Liver (tissue), 9 donors: Measurements from ENCODE around the gene UBAP2L. TPM values are rescaled to one million over a fixed set of nuclear protein-coding genes. Genes with fewer than 3 reads are reported as not detected.

Experiments used
- DNase-seq: peaks from one replicate; pipeline ENCODE4 v3.0.0-alpha.2; 2017; ENCODE audit warnings: low spot score
- H3K27ac ChIP-seq, 2 donors: one replicate each; pipeline ENCODE4 v1.7.0; 2013; ENCODE audit warnings: inconsistent platforms in 2 of 2, low read length in 2 of 2, control low read depth in 1 of 2, low read depth in 1 of 2, mild to moderate bottlenecking in 1 of 2
- H3K27me3 ChIP-seq, 4 donors: one replicate each; pipeline versions ENCODE4 v1.6.1 to v1.7.0; 2013; ENCODE audit warnings: low read length in 3 of 4, inconsistent platforms in 1 of 4, mild to moderate bottlenecking in 1 of 4, moderate library complexity in 1 of 4; ENCODE audit not compliant: control insufficient read depth in 4 of 4, insufficient read depth in 4 of 4
- H3K36me3 ChIP-seq, 4 donors: one replicate each; pipeline versions ENCODE4 v1.6.1 to v1.7.0; 2013; ENCODE audit warnings: low read length in 3 of 4, mild to moderate bottlenecking in 3 of 4, low read depth in 1 of 4, moderate library complexity in 1 of 4; ENCODE audit not compliant: control insufficient read depth in 4 of 4, insufficient read depth in 3 of 4
- H3K4me1 ChIP-seq, 4 donors: one replicate each; pipeline versions ENCODE4 v1.6.1 to v1.7.0; 2013; ENCODE audit warnings: low read length in 3 of 4, mild to moderate bottlenecking in 3 of 4, moderate library complexity in 1 of 4; ENCODE audit not compliant: control insufficient read depth in 4 of 4, insufficient read depth in 4 of 4
- H3K4me3 ChIP-seq, 3 donors: one replicate each; pipeline versions ENCODE4 v1.6.1 to v1.7.0; 2013; ENCODE audit warnings: low read length in 3 of 3, control low read depth in 1 of 3, low read depth in 1 of 3, mild to moderate bottlenecking in 1 of 3
- H3K9ac ChIP-seq, 2 donors: one replicate each; pipeline ENCODE4 v1.7.0; 2013; ENCODE audit warnings: low read length in 2 of 2, mild to moderate bottlenecking in 2 of 2, moderate library complexity in 2 of 2, control low read depth in 1 of 2, low read depth in 1 of 2
- H3K9me3 ChIP-seq, 4 donors: one replicate each; pipeline versions ENCODE4 v1.6.1 to v1.7.0; 2013; ENCODE audit warnings: low read length in 3 of 4; ENCODE audit not compliant: control insufficient read depth in 4 of 4
- ATF3 ChIP-seq: IDR thresholded peaks from 2 replicates; pipeline ENCODE4 v1.6.1; 2016; ENCODE audit warnings: antibody characterized with exemption
- CTCF ChIP-seq: fragments of 150-350 bp; IDR thresholded peaks from 2 replicates; pipeline ENCODE4 v1.5.1; 2017; ENCODE audit warnings: improper control_type of control experiment, low read depth, low read length; ENCODE audit not compliant: missing input control
- EGR1 ChIP-seq, 2 donors: IDR thresholded peaks; 2 replicates each; pipeline ENCODE4 v1.6.1; 2016 to 2018; ENCODE audit warnings: antibody characterized with exemption in 2 of 2, low read depth in 2 of 2
- FOXA1 ChIP-seq: IDR thresholded peaks from 2 replicates; pipeline ENCODE4 v1.6.1; 2016; ENCODE audit warnings: antibody characterized with exemption
- FOXA2 ChIP-seq: IDR thresholded peaks from 2 replicates; pipeline ENCODE4 v1.6.1; 2016; ENCODE audit warnings: antibody characterized with exemption
- GABPA ChIP-seq, 2 donors: IDR thresholded peaks in 1 of 2; conservative IDR thresholded peaks in 1 of 2; 2 replicates each; pipeline ENCODE4 v1.6.1; 2016; ENCODE audit warnings: antibody characterized with exemption in 2 of 2, mild to moderate bottlenecking in 1 of 2, moderate library complexity in 1 of 2
- HNF4A ChIP-seq, 2 donors: conservative IDR thresholded peaks; 2 replicates each; pipeline ENCODE4 v1.6.1; 2016; ENCODE audit warnings: antibody characterized with exemption in 2 of 2, mild to moderate bottlenecking in 2 of 2
- HNF4G ChIP-seq: IDR thresholded peaks from 2 replicates; pipeline ENCODE4 v1.6.1; 2016; ENCODE audit warnings: antibody characterized with exemption
- JUND ChIP-seq, 2 donors: IDR thresholded peaks; 2 replicates each; pipeline ENCODE4 v1.6.1; 2016; ENCODE audit warnings: antibody characterized with exemption in 2 of 2
- MAX ChIP-seq: IDR thresholded peaks from 2 replicates; pipeline ENCODE4 v1.6.1; 2016; ENCODE audit warnings: antibody characterized with exemption
- NR2F2 ChIP-seq: IDR thresholded peaks from 2 replicates; pipeline ENCODE4 v1.6.1; 2016; ENCODE audit warnings: antibody characterized with exemption
- RAD21 ChIP-seq, 2 donors: IDR thresholded peaks; 2 replicates each; pipeline ENCODE4 v1.6.1; 2016; ENCODE audit warnings: antibody characterized with exemption in 2 of 2, mild to moderate bottlenecking in 2 of 2
- REST ChIP-seq: IDR thresholded peaks from 2 replicates; pipeline ENCODE4 v1.6.1; 2016; ENCODE audit warnings: antibody characterized with exemption, mild to moderate bottlenecking
- RXRA ChIP-seq, 2 donors: IDR thresholded peaks; 2 replicates each; pipeline ENCODE4 v1.6.1; 2017 to 2018; ENCODE audit warnings: antibody characterized with exemption in 2 of 2, mild to moderate bottlenecking in 1 of 2
- SP1 ChIP-seq: IDR thresholded peaks from 2 replicates; pipeline ENCODE4 v1.6.1; 2018; ENCODE audit warnings: antibody characterized with exemption, mild to moderate bottlenecking
- TAF1 ChIP-seq: conservative IDR thresholded peaks from 2 replicates; pipeline ENCODE4 v1.6.1; 2016; ENCODE audit warnings: antibody characterized with exemption, mild to moderate bottlenecking
- YY1 ChIP-seq: IDR thresholded peaks from 2 replicates; pipeline ENCODE4 v1.6.1; 2016; ENCODE audit warnings: antibody characterized with exemption, mild to moderate bottlenecking
- ZBTB33 ChIP-seq: IDR thresholded peaks from 2 replicates; pipeline ENCODE4 v1.6.1; 2016; ENCODE audit warnings: antibody characterized with exemption
- WGBS: extraction: QIAGEN DNeasy Blood & Tissue Kit; methylation state at CpG from one replicate; pipeline ENCODE4 v1.1.7; 2013; 5-methylcytosine and 5-hydroxymethylcytosine counted together
- polyA plus RNA-seq, 2 donors: library from polyadenylated mRNA; stranded (reverse) in 1 of 2; unstranded in 1 of 2; fragments of 200-250 nt in 1 of 2; fragments of >200 nt in 1 of 2; fragmentation: Nextera tagmentation in 1 of 2; extraction: Ambion mirVana in 1 of 2; gene quantifications; one replicate each; pipeline versions ENCODE4 v1.2.1 to v1.2.3, GENCODE V29; 2013 to 2015
- total RNA-seq, 2 donors: library from RNA; depleted of rRNA; stranded (reverse); fragments of >200 nt; gene quantifications; one replicate each; pipeline ENCODE4 v1.2.3, GENCODE V29; 2014
- donor health status: healthy.
- donor health status: healthy.
- donor health status: healthy.
- donor health status: healthy.
- donor health status: healthy.

UBAP2L gene
- total and polyA plus RNA-seq, 4 donors = 24.3 to 51.0 (median 34.1) TPM

- no peak for TF ChIP-seq FOXA1
- TF ChIP-seq ATF3 = no peak
- no peak for TF ChIP-seq SP1
- no peak for TF ChIP-seq TAF1
- TF ChIP-seq GABPA (IDR thresholded peaks at IDR 0.05 in 1 of 2, conservative IDR thresholded peaks at IDR 0.05 in 1 of 2) = no peak
- no peak for TF ChIP-seq FOXA2
- TF ChIP-seq RXRA (IDR thresholded peaks at IDR 0.05) = no peak
- no peak for TF ChIP-seq EGR1 (IDR thresholded peaks at IDR 0.05; ENCODE audit: low read depth in 2 of 2)
- no peak for TF ChIP-seq MAX
- TF ChIP-seq YY1 = no peak
- no peak for TF ChIP-seq JUND (IDR thresholded peaks at IDR 0.05)
- TF ChIP-seq RAD21 (IDR thresholded peaks at IDR 0.05) = no peak
- TF ChIP-seq ZBTB33 = no peak
- TF ChIP-seq REST = no peak
- TF ChIP-seq HNF4A (conservative IDR thresholded peaks at IDR 0.05) = no peak
- TF ChIP-seq NR2F2 = no peak
- no peak for TF ChIP-seq CTCF
- TF ChIP-seq HNF4G = no peak
- DNase-seq = no peak
- Histone ChIP-seq H3K27ac (no peak overlapping the region), H3K4me1 (no peaks in the 10 kb centered on the region), H3K9ac (no peak overlapping the region), H3K4me3 (no peak overlapping the region), H3K9me3 (no peaks in the 10 kb centered on the region), H3K36me3 (peaks cover 15 to 81% (median 71%) of the 10 kb centered on the region in 4 donors), H3K27me3 (no peaks in the 10 kb centered on the region)
- 83% methylated on average over 6 of the region's 6 CpGs for WGBS
Observed at GRCh38 chr1:154263465-154264332, 42.9 kb downstream of the UBAP2L start.
